Loucy (cell line): ENCODE results near the gene COL20A1.

Experiments used
- CTCF ChIP-seq: fragments of 200-600 bp; sonication (generic); conservative IDR thresholded peaks from 2 replicates; pipeline ENCODE4 v1.5.1; 2014; ENCODE audit warnings: mild to moderate bottlenecking, antibody characterized with exemption, low read length
- EZH2phosphoT487 ChIP-seq: fragments of 200-600 bp; IDR thresholded peaks from 2 replicates; pipeline ENCODE4 v1.6.1; 2018; ENCODE audit warnings: antibody characterized with exemption, mild to moderate bottlenecking, moderate library complexity, borderline replicate concordance

- TF ChIP-seq CTCF: no peak
- TF ChIP-seq EZH2phosphoT487: no peak
These were observed 42.7 kb downstream of the COL20A1 start for GRCh38 chr20:63335711-63336110.
